ENCODE results near the gene RSBN1. TPM values are rescaled to one million over a fixed set of nuclear protein-coding genes. Genes with fewer than 3 reads are reported as not detected.
"Not testable (repeated sequence)": the region's sequence is repeated elsewhere in the genome, so short reads cannot be mapped to it uniquely, and the experiment has no call there.

Gene RSBN1
- total and polyA plus RNA-seq, 10 of the 15 experiments (the other 5 are each of a cell fraction or from before 2014, with no cell fraction given), result 2.9 to 26.8 (median 11.5) TPM

- no peaks in the 10 kb centered on the region for H3K79me2 ChIP-seq (ENCODE audit: control insufficient read depth, insufficient read depth, low read length)
- SMC1A ChIA-PET (ENCODE audit: uncharacterized antibody, unreplicated experiment), result interaction anchor here (0.6 to 0.9 kb wide), 4 partner anchors 13 to 707 kb away, joined by 3 read pairs; no protein-coding TSS in a partner anchor
- BruUV-seq (replicated peaks), result no TSS peak
- H3K4me2 ChIP-seq (ENCODE audit: control insufficient read depth, insufficient read depth), result no peak overlapping the region
- H3K4me1 ChIP-seq (ENCODE audit: control insufficient read depth, insufficient read depth, low read length), result no peaks in the 10 kb centered on the region
- H3K36me3 ChIP-seq (ENCODE audit: control insufficient read depth in 2 of 2, insufficient read depth in 2 of 2, low read length in 1 of 2), result peaks cover 7 to 26% of the 10 kb centered on the region in 2 experiments
- intact Hi-C loops (cut with micrococcal nuclease; ENCODE audit: unreplicated experiment), result no loop called here
- no peak overlapping the region for H2AFZ ChIP-seq (ENCODE audit: control insufficient read depth, low read depth, low read length)
- 95% methylated on average over 2 of the region's 2 CpGs for WGBS (ENCODE audit: insufficient coverage, insufficient replicate concordance, low lambda C conversion rate, missing lambda C conversion rate)
- ATAC-seq, result no peak
- RAD21 ChIA-PET (ENCODE audit: unreplicated experiment), result no interaction called here
- FAIRE-seq, result no peak
- POLR2A ChIA-PET, result no interaction called here
- in situ Hi-C loops (cut with MboI), result no loop called here
- H3K27ac ChIP-seq (ENCODE audit: control insufficient read depth, insufficient read depth), result no peak overlapping the region
- CTCF ChIA-PET, result no interaction called here
- H3K27me3 ChIP-seq (replicated peaks in 1 of 2; ENCODE audit: control insufficient read depth in 2 of 2, insufficient read depth in 2 of 2, low read length in 1 of 2), result no peaks in the 10 kb centered on the region
- H3K4me3 ChIP-seq, result no peak overlapping the region
- DNase-seq (ENCODE audit: low read depth, low spot score), result no peak
- H3K9me3 ChIP-seq (replicated peaks; ENCODE audit: control insufficient read depth, insufficient read depth, low read length), result peaks cover 7% of the 10 kb centered on the region; the same call in 2 of the 3 replicates
- no peak for TF ChIP-seq PBX3 (IDR thresholded peaks at IDR 0.05; ENCODE audit: insufficient replicate concordance, low read depth, low read length)
- no peak overlapping the region for H3K9ac ChIP-seq (ENCODE audit: control insufficient read depth, insufficient read depth, low read length)
- H4K20me1 ChIP-seq (ENCODE audit: control insufficient read depth, insufficient read depth), result no peaks in the 10 kb centered on the region
Measured at GRCh38 chr1:113721010-113721409, 91.3 kb downstream of the RSBN1 start.

GRCh38 chr1:113718621-113719020, 93.7 kb downstream of the RSBN1 start:
- peaks cover 13 to 24% of the 10 kb centered on the region in 2 experiments for H3K36me3 ChIP-seq (ENCODE audit: control insufficient read depth in 2 of 2, insufficient read depth in 2 of 2, low read length in 1 of 2)
- BruUV-seq (replicated peaks); H3K9ac ChIP-seq (ENCODE audit: control insufficient read depth, insufficient read depth, low read length); H2AFZ ChIP-seq (ENCODE audit: control insufficient read depth, low read depth, low read length); H3K4me2 ChIP-seq (ENCODE audit: control insufficient read depth, insufficient read depth); POLR2A ChIA-PET; H3K27ac ChIP-seq (ENCODE audit: control insufficient read depth, insufficient read depth); RAD21 ChIA-PET (ENCODE audit: unreplicated experiment); in situ Hi-C loops (cut with MboI); H3K4me3 ChIP-seq; H3K4me1 ChIP-seq (ENCODE audit: control insufficient read depth, insufficient read depth, low read length); H3K79me2 ChIP-seq (ENCODE audit: control insufficient read depth, insufficient read depth, low read length); intact Hi-C loops (cut with micrococcal nuclease; ENCODE audit: unreplicated experiment); H3K27me3 ChIP-seq (replicated peaks in 1 of 2; ENCODE audit: control insufficient read depth in 2 of 2, insufficient read depth in 2 of 2, low read length in 1 of 2); ATAC-seq; H3K9me3 ChIP-seq (replicated peaks; ENCODE audit: control insufficient read depth, insufficient read depth, low read length); DNase-seq (ENCODE audit: low read depth, low spot score); CTCF ChIA-PET; H4K20me1 ChIP-seq (ENCODE audit: control insufficient read depth, insufficient read depth); FAIRE-seq: not testable (repeated sequence)
- SMC1A ChIA-PET (ENCODE audit: uncharacterized antibody, unreplicated experiment), result interaction anchor here (0.6 kb wide), 1 partner anchor 22 kb away, joined by 3 read pairs; no protein-coding TSS in a partner anchor
- 98% methylated on average over 5 of the region's 5 CpGs for WGBS (ENCODE audit: insufficient coverage, insufficient replicate concordance, low lambda C conversion rate, missing lambda C conversion rate)

Measured in GM12878 (cell line).